ENCODE results near the gene BUD31. TPM values are rescaled to one million over a fixed set of nuclear protein-coding genes. Genes with fewer than 3 reads are reported as not detected.

The BUD31 gene
- total and polyA plus RNA-seq, 2 of the 13 experiments (the other 11 are each of a cell fraction or from before 2014, with no cell fraction given), result 35.1 to 79.1 TPM

- TF ChIP-seq ZNF687 (CRISPR knock-in tag; IDR thresholded peaks at IDR 0.05), result peak; percentile 65
- TF ChIP-seq GZF1 (CRISPR knock-in tag; IDR thresholded peaks at IDR 0.05), result no peak
- no peak for TF ChIP-seq HNF1B (CRISPR knock-in tag; IDR thresholded peaks at IDR 0.05)
- TF ChIP-seq KDM1A (CRISPR knock-in tag; IDR thresholded peaks at IDR 0.05), result no peak
- TF ChIP-seq ETV5 (CRISPR knock-in tag; IDR thresholded peaks at IDR 0.05; ENCODE audit: borderline replicate concordance), result peak; percentile 72
- TF ChIP-seq RAD21 (CRISPR knock-in tag; IDR thresholded peaks at IDR 0.05), result peak; percentile 47; the same call in 1 of the 2 replicates
- 0 out of 2 replicates have a peak, but pooled peaks have one; percentile 26 for TF ChIP-seq SAFB2 (CRISPR knock-in tag; IDR thresholded peaks at IDR 0.05; ENCODE audit: borderline replicate concordance, low read depth)
- TF ChIP-seq ZNF605 (CRISPR knock-in tag; IDR thresholded peaks at IDR 0.05), result peak; percentile 20; the same call in 1 of the 2 replicates
- TF ChIP-seq TP53 (CRISPR knock-in tag; conservative IDR thresholded peaks at IDR 0.05), result no peak
- no peak for TF ChIP-seq ATF7 (IDR thresholded peaks at IDR 0.05)
- no peak for TF ChIP-seq ATF7 (CRISPR knock-in tag; IDR thresholded peaks at IDR 0.05)
- TF ChIP-seq THRA (CRISPR knock-in tag; IDR thresholded peaks at IDR 0.05; ENCODE audit: borderline replicate concordance), result no peak
- TF ChIP-seq ELF1 (CRISPR knock-in tag; IDR thresholded peaks at IDR 0.05), result peak; percentile 58; the same call in 1 of the 2 replicates
- 0 out of 2 replicates have a peak, but pooled peaks have one; percentile 23 for TF ChIP-seq AKAP8 (CRISPR knock-in tag; IDR thresholded peaks at IDR 0.05)
- no peak for TF ChIP-seq NCOA1 (CRISPR knock-in tag; IDR thresholded peaks at IDR 0.05)
- no peak for TF ChIP-seq ELK4 (CRISPR knock-in tag; IDR thresholded peaks at IDR 0.05; ENCODE audit: borderline replicate concordance)
These were observed 33.5 kb upstream of the BUD31 start (continued) for GRCh38 chr7:99375070-99375807.

Data from HepG2 (cell line).